PC-3 (cell line): ENCODE results near the gene NALCN. TPM values are rescaled to one million over a fixed set of nuclear protein-coding genes. Genes with fewer than 3 reads are reported as not detected.

Source experiments
- ATAC-seq: fragments of 200-7000 bp; cut with Tn5 transposase; 2 replicates; pipeline ENCODE4 v1.9.1; 2020; ENCODE audit warnings: mild to moderate bottlenecking, moderate library complexity
- BruUV-seq: library from RNA; stranded (reverse); fragments of 400-500 nt; replicated peaks from 2 replicates; lab custom pipeline; 2021; lab: Mats Ljungman, UMichigan
- CTCF ChIA-PET: fragments of 300-600 bp; sonication (Branson Sonifier 250); formaldehyde crosslinking; loops from one replicate; lab custom pipeline; 2022; ENCODE audit warnings: antibody characterized with exemption; lab: Charles Lee
- POLR2A ChIA-PET: fragments of 300-600 bp; sonication (Branson Sonifier 250); formaldehyde crosslinking; loops from one replicate; lab custom pipeline; 2022; ENCODE audit warnings: antibody characterized with exemption; ENCODE audit not compliant: unreplicated experiment; lab: Charles Lee
- DNase-seq: peaks from one replicate; pipeline ENCODE4 v3.0.0-alpha.2; 2015
- H2AFZ ChIP-seq: fragments of 300-600 bp; sonication (generic); 2 replicates; pipeline ENCODE4 v1.6.0; 2016; ENCODE audit warnings: antibody characterized with exemption, low read length
- H3F3A ChIP-seq: fragments of 300-600 bp; sonication (generic); one replicate; pipeline ENCODE4 v1.6.0; 2017; ENCODE audit warnings: antibody characterized with exemption, low read length, control low read depth, mild to moderate bottlenecking; ENCODE audit not compliant: unreplicated experiment
- H3K27ac ChIP-seq: fragments of 300-600 bp; sonication (generic); 2 replicates; pipeline ENCODE4 v1.5.1; 2016; ENCODE audit warnings: mild to moderate bottlenecking, low read length
- H3K27me3 ChIP-seq: fragments of 300-600 bp; sonication (generic); 2 replicates; pipeline ENCODE4 v1.6.1; 2016; ENCODE audit warnings: low read length, mixed read lengths
- H3K36me3 ChIP-seq: fragments of 300-600 bp; sonication (generic); 2 replicates; pipeline ENCODE4 v1.6.1; 2016; ENCODE audit warnings: low read depth, mixed run types, low read length, mixed read lengths
- H3K4me1 ChIP-seq: fragments of 300-600 bp; sonication (generic); 2 replicates; pipeline ENCODE4 v1.5.1; 2016; ENCODE audit warnings: low read length; ENCODE audit not compliant: insufficient read depth
- H3K4me2 ChIP-seq: fragments of 300-600 bp; sonication (generic); 2 replicates; pipeline ENCODE4 v1.6.0; 2016; ENCODE audit warnings: low read length
- H3K4me3 ChIP-seq: fragments of 300-600 bp; sonication (generic); 2 replicates; pipeline ENCODE4 v1.5.1; 2016; ENCODE audit warnings: mild to moderate bottlenecking, low read length, mixed read lengths
- H3K79me2 ChIP-seq: fragments of 300-600 bp; sonication (generic); 2 replicates; pipeline ENCODE4 v1.6.1; 2017; ENCODE audit warnings: low read length, mixed read lengths
- H3K9ac ChIP-seq: fragments of 300-600 bp; sonication (generic); 2 replicates; pipeline ENCODE4 v1.6.0; 2016; ENCODE audit warnings: mild to moderate bottlenecking, low read length
- H3K9me2 ChIP-seq: fragments of 300-600 bp; sonication (generic); replicated peaks from 2 replicates; pipeline ENCODE4 v1.6.1; 2016; ENCODE audit warnings: mixed run types, low read length, mixed read lengths
- H3K9me3 ChIP-seq: fragments of 300-600 bp; sonication (generic); 2 replicates; pipeline ENCODE4 v1.6.1; 2016; ENCODE audit warnings: low read length, mixed read lengths
- H4K20me1 ChIP-seq: fragments of 300-600 bp; sonication (generic); 2 replicates; pipeline ENCODE4 v1.6.1; 2016; ENCODE audit warnings: low read length, mixed read lengths
- EZH2 ChIP-seq: fragments of 300-600 bp; sonication (generic); IDR thresholded peaks from one replicate; pipeline ENCODE4 v1.6.1; 2017; ENCODE audit warnings: antibody characterized with exemption, mild to moderate bottlenecking, low read length; ENCODE audit not compliant: unreplicated experiment
- EZH2phosphoT487 ChIP-seq: fragments of 300-600 bp; sonication (generic); IDR thresholded peaks from 2 replicates; pipeline ENCODE4 v1.6.1; 2018; ENCODE audit warnings: mild to moderate bottlenecking, antibody characterized with exemption, low read length, borderline replicate concordance
- intact Hi-C: fragments of 100-400 bp; cut with micrococcal nuclease; formaldehyde crosslinking; loops from 2 replicates; pipeline ENCODE4 v1.9.0; 2023
- total RNA-seq: library from RNA; depleted of rRNA; stranded (reverse); fragments of >200 nt; gene quantifications from 2 replicates; pipeline ENCODE4 v1.2.3, GENCODE V29; 2014
- TF ChIP-seq, protein P1 (sequence below): fragments of 300-600 bp; sonication (generic); conservative IDR thresholded peaks from 2 replicates; pipeline ENCODE4 v1.5.1; 2017; ENCODE audit warnings: antibody characterized with exemption, low read depth, mild to moderate bottlenecking, low read length

Gene NALCN
- total RNA-seq, 1 experiment from 2014 or later, result 11.8 TPM

DNA sequence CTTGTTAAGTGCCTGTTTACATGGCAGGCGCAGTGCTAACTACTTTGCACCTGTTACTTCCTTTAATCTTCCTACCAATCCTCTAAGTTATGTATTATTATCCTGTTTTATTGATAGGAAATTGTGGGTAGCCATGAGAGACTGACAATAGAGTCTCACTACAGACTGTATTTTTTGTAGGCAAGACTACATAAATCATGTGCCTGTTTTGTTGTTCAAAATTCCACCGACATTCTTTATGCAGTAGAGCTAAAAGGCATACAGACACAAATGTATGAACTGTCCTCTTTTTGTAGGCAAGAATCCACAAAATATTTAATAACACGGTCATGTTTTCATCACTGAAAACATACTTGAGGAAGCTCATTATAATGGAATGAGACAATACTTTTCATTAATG, 205.5 kb downstream of the NALCN start:
- Histone ChIP-seq H3K9me2 (no peaks in the 10 kb centered on the region), H3K79me2 (no peaks in the 10 kb centered on the region), H3K4me1 (peaks cover 35% of the 10 kb centered on the region), H3F3A (peaks cover 4% of the 10 kb centered on the region), H3K27ac (peak overlapping the region; percentile 51), H3K27me3 (no peaks in the 10 kb centered on the region), H3K4me2 (peak overlapping the region; percentile 21; the same call in 1 of the 2 replicates), H3K9me3 (no peaks in the 10 kb centered on the region), H2AFZ (no peak overlapping the region), H4K20me1 (no peaks in the 10 kb centered on the region), H3K4me3 (no peak overlapping the region), H3K36me3 (no peaks in the 10 kb centered on the region), H3K9ac (no peak overlapping the region)
- intact Hi-C loops, result loop anchor here (1.0 to 5.0 kb wide), 4 partner anchors 52 to 244 kb away; no protein-coding TSS in a partner anchor
- TF ChIP-seq EZH2phosphoT487 (no peak), EZH2 (no peak)
- TF ChIP-seq, protein P1, sequence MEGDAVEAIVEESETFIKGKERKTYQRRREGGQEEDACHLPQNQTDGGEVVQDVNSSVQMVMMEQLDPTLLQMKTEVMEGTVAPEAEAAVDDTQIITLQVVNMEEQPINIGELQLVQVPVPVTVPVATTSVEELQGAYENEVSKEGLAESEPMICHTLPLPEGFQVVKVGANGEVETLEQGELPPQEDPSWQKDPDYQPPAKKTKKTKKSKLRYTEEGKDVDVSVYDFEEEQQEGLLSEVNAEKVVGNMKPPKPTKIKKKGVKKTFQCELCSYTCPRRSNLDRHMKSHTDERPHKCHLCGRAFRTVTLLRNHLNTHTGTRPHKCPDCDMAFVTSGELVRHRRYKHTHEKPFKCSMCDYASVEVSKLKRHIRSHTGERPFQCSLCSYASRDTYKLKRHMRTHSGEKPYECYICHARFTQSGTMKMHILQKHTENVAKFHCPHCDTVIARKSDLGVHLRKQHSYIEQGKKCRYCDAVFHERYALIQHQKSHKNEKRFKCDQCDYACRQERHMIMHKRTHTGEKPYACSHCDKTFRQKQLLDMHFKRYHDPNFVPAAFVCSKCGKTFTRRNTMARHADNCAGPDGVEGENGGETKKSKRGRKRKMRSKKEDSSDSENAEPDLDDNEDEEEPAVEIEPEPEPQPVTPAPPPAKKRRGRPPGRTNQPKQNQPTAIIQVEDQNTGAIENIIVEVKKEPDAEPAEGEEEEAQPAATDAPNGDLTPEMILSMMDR, result no peak
- ChIA-PET POLR2A (no interaction called here), CTCF (no interaction called here)
- no TSS peak for BruUV-seq
- peak; percentile 4 for DNase-seq
- ATAC-seq, result no peak

DNA sequence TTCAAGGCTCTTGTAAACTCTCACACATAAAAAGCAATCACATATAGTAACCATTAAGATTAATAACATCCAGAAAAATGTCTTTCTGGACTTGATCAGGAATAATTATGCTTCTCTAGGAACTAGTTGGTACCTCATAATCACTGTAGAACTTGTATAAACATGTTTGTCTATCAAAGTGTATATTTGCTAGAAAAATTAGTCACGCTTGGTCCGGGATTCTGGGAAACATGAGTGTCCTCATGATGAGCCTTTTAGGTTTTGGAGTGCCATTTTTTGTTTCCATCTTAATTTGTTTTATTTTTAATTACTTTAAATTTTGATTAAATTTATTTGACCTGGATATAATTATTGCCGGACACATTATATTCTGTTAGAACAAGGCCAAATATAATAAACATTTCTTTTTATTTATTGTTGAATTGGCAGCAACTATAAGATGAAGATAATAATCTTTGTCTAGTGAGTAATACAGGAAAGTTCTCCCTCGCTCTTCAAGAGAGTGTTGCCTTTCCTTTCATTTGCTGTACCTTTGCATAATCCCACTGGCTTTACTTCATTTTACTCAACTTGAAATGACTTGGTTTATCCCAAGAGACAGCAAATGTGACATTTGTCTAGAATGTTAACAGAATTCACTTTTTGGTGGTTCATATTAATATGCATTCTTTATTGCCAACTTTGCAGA, 207.0 kb downstream of the NALCN start:
- ChIA-PET CTCF (no interaction called here), POLR2A (interaction anchor here (0.7 kb wide), 1 partner anchor 48 kb away, joined by 3 read pairs; no protein-coding TSS in a partner anchor)
- Histone ChIP-seq H3K27ac (peak overlapping the region; percentile 77), H3K27me3 (no peaks in the 10 kb centered on the region), H3F3A (peaks cover 4% of the 10 kb centered on the region), H3K79me2 (no peaks in the 10 kb centered on the region), H3K9me3 (no peaks in the 10 kb centered on the region), H2AFZ (no peak overlapping the region), H3K4me2 (peak overlapping the region; percentile 66), H3K4me1 (peaks cover 35% of the 10 kb centered on the region), H3K9ac (no peak overlapping the region), H3K9me2 (no peaks in the 10 kb centered on the region), H3K4me3 (no peak overlapping the region), H4K20me1 (no peaks in the 10 kb centered on the region), H3K36me3 (no peaks in the 10 kb centered on the region)
- peak; percentile 81 for ATAC-seq
- TF ChIP-seq EZH2 (no peak), EZH2phosphoT487 (no peak)
- TF ChIP-seq, protein P1, result no peak
- BruUV-seq, result no TSS peak
- intact Hi-C loops, result no loop called here
- DNase-seq, result peak; percentile 70

DNA sequence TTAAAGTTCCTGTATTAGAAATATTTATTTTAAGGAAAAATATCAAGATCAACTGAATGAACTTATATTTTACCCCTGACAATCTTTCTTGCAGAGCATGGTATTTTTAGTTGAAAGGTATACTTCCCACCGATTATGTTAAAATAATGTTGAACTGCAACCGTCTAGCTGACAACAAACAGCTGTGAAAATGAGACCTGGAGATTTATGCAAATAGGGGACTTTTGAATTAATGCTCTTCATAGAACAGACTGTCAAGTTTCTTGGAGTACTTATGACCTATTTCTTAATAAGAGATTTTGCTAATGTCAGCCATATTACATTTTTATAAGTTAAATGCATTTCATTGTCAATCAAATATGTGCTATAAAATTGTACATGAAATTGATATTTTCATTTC, 210.9 kb downstream of the NALCN start:
- ChIA-PET CTCF (no interaction called here), POLR2A (no interaction called here)
- DNase-seq, result no peak
- Histone ChIP-seq H4K20me1 (no peaks in the 10 kb centered on the region), H3K27ac (no peak overlapping the region), H3K9me3 (no peaks in the 10 kb centered on the region), H3K4me2 (no peak overlapping the region), H3K9me2 (no peaks in the 10 kb centered on the region), H3K9ac (no peak overlapping the region), H3K4me3 (no peak overlapping the region), H3F3A (peaks cover 4% of the 10 kb centered on the region), H3K36me3 (no peaks in the 10 kb centered on the region), H3K79me2 (no peaks in the 10 kb centered on the region), H2AFZ (no peak overlapping the region), H3K27me3 (no peaks in the 10 kb centered on the region), H3K4me1 (peaks cover 19% of the 10 kb centered on the region)
- intact Hi-C loops, result no loop called here
- BruUV-seq, result no TSS peak
- ATAC-seq, result no peak
- no peak for TF ChIP-seq EZH2
- no peak for TF ChIP-seq EZH2phosphoT487
- TF ChIP-seq, protein P1, result no peak
